Hematopoietic multipotent progenitor cell treated with erythropoietin and hydrocortisone succinate and interleukin-3 and kit ligand, for 8 days (in vitro differentiated cells): Measurements from ENCODE around the gene KLHL11.
"Not testable (repeated sequence)": the region's sequence is repeated elsewhere in the genome, so short reads cannot be mapped to it uniquely, and the experiment has no call there.

Experiments used
- DNase-seq: peaks from one replicate; pipeline ENCODE4 v3.0.0-alpha.2; 2015

KLHL11 gene

DNA sequence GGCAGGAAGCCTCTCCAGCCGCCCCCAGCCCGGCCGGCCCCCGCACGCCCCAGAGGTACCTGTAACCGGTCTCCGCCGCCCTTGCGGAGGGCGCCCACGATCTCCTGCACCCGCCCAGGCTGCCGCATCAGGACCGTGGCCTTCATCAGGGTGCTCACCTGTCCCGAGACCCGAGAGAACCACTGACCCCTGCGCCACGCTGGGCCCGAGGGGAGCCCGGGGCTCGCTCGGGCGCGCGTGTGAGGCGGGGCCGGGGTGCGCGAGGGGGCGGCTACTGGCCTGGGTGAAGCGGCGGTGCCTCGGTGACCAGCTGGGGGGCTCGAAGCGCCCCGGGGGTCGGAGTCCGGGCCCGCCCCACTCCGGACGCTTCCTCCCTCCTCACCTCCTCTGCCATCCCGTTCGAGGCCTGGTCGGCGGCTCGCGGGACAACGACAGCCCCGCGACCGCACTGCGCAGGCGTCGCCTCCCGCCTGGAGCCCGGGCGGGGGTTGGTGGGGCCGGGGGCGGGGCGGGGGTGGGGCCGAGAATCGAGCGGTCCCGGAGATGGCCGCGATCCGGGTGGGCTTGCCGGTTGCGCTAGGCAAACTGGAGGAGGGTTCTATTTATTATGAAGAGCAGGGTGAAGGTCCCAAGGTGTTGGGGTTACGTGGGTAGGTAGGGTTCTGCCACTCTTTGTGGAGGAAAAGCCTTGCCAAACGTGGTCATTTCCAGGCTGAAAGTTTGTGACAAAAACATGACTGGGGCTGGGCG, 29.2 kb downstream of the KLHL11 start, which contains the start of gene NT5C3B:
Gene NT5C3B (minus strand): TSS at position 433 of the 750 bp plus-strand sequence. CDS start 39 bp downstream, at position 394.
- no peak for DNase-seq

DNA sequence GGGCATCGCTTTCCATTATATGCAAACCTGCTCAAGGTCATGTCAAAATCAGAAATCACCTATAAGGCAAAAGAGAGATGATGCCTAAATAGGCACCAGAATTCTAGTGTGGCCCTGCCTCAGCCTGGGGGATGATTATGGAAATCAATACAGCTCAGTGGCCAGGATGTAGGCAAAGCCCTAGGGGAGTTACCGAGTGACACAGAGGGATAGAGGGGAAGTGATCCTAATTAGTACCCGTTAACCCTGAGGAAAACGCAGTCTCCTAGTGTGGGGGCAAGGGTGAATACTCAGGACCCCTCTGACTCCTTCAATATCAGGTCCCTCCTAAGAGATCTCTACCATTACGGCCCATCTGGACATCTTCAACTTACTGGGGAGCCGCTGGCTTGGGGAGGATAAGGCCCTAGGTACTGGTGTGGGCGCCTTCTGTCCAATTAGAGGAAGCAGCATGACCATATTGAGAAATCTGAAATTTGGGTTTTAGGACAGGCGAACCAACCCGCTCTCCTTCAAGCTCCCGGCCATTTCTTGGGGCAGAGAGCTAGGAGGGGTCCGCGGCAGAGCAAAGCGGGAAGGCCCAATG, 29.9 kb downstream of the KLHL11 start:
- DNase-seq = no peak

DNA sequence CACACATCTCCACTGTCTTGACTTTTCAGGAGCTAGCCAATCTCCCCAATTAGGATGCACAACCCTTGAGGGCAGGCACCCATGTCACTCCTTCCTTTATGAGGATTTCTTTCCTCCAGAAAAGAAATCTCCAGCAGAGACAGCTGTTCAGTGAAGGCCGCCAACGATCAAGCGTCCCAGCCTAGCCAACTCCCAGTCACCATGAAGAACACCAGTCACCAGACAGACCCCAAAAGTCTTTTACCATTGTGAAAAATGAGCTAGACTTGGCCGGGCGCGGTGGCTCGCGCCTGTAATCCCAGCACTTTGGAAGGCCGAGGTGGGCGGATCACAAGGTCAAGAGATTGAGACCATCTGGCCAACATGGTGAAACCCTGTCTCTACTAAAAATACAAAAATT, 35.3 kb downstream of the KLHL11 start:
- not testable (repeated sequence) for DNase-seq

DNA sequence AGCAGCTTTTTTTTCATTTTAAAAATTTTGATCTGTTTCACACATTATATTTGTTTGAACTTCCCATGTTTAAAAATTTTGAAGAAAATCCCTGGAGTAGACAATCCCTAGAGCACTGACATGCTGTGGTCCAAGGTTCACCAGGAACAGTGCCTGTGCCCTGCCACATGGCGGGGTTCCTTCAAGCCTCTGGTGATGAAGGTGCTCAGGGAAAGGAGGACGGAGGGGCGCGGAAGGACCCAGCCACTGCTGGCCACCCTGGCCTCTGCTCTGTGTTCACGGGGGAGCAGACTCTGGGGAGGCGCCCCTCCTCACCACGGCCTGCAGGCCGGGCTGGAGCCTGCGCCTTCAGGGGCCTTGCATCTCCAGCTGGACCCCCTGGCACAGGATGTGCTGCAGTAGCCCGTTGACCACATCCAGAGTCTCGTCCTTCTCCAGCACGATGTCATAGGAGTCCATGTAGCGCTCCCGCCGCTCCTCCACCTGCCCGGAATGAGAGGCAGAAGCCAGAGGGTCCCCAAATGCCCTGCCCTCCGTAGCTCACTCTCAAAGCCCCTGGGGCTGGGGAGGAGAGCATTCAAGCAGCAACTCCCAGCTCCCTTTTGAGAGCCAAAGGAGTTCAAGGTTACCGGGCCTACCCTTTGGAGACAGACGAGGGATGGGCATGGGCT, 39.9 kb downstream of the KLHL11 start:
- DNase-seq = no peak

DNA sequence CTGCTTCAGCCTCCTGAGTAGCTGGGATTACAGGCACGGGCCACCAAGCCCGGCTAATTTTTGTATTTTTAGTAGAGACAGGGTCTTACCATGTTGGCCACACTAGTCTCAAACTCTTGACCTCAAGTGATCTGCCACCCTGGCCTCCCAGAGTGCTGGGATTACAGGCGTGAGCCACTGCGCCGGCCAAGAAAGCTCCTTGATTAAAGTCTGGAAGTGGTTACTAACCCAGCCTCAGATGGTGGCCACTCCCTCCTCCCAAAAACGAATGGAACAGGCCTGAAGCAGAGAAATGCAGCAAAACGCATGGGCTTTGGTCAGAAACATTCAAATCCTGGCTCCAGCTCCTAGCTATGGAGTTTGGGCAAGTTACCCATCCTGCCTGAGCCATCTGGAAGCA, 41.1 kb downstream of the KLHL11 start:
- DNase-seq = no peak

DNA sequence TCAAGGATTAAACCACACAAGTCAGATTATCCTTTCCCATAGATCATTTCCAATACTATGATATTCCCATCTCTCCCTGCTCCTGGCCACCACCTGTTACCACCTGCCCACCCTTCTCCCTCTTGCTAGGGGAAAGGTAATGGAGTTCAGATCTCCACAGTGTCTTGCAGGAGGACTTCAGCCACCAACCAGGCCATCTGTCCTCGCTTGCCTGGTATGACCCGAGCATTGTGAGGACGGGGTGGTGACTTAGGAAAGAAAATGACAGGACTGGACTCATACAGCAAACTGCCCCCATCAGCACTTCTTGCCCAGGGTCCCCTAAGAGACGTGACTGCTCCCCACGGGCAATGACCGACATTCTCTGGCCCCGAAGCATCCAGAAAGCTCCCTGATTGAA, 41.6 kb downstream of the KLHL11 start:
- no peak for DNase-seq

DNA sequence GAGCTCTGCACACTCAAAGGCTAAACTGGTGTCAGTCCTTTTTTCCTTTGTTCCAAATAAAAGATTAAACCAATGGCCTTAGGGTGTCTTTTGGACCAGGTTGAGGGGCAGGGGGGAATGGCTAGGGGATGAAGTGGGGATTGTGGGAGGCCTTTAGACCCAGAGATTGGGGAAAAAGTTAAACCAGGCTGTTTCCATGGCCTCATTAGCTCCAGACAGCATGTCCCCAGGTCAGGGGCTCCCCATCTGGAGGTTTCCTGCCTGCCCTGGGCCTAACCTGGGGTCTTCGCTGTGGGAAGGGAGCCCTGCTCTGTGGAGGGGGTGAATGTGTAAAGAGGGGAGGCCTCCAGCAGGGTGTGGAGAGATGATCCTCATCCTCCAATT, 42.1 kb downstream of the KLHL11 start:
- DNase-seq = no peak

DNA sequence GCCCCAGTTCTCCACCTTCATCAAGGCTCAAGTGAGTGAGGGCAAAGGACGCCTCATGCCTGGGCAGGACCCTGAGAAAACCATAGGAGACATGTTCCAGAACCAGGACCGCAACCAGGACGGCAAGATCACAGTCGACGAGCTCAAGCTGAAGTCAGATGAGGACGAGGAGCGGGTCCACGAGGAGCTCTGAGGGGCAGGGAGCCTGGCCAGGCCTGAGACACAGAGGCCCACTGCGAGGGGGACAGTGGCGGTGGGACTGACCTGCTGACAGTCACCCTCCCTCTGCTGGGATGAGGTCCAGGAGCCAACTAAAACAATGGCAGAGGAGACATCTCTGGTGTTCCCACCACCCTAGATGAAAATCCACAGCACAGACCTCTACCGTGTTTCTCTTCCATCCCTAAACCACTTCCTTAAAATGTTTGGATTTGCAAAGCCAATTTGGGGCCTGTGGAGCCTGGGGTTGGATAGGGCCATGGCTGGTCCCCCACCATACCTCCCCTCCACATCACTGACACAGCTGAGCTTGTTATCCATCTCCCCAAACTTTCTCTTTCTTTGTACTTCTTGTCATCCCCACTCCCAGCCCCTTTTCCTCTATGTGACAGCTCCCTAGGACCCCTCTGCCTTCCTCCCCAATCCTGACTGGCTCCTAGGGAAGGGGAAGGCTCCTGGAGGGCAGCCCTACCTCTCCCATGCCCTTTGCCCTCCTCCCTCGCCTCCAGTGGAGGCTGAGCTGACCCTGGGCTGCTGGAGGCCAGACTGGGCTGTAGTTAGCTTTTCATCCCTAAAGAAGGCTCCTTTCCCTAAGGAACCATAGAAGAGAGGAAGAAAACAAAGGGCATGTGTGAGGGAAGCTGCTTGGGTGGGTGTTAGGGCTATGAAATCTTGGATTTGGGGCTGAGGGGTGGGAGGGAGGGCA, 42.7 kb downstream of the KLHL11 start:
- DNase-seq = no peak

DNA sequence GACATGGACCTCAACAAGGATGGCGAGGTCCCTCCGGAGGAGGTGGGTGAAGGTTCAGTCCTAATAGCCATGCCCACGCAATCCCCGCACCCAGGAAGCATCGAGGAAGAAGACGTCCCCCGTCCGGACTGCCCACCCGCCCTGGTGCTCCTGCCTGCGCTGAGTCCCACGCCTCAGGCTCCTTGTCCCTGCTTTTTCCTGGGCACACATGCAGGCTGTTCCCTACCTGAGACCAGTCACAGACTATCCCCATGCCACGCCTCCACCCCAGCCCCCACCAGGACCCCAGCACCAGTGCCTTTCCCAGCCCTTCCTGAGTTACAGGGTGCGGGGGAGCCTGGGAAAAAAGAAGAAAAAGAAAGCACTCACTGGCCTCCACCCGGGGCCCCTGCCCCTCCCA, 43.4 kb downstream of the KLHL11 start:
- DNase-seq = no peak

DNA sequence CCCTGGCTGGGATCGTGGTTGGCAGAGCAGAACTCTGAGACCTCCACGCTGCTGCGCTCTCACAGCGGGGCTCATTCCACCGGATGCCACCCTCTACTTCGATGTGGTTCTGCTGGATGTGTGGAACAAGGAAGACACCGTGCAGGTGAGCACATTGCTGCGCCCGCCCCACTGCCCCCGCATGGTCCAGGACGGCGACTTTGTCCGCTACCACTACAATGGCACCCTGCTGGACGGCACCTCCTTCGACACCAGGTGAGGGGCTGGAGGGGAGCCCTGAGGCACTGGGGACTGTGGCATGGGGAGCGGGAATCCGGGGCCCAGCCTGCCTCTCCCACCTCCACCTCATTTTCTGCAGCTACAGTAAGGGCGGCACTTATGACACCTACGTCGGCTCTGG, 47.2 kb downstream of the KLHL11 start:
- DNase-seq = no peak

DNA sequence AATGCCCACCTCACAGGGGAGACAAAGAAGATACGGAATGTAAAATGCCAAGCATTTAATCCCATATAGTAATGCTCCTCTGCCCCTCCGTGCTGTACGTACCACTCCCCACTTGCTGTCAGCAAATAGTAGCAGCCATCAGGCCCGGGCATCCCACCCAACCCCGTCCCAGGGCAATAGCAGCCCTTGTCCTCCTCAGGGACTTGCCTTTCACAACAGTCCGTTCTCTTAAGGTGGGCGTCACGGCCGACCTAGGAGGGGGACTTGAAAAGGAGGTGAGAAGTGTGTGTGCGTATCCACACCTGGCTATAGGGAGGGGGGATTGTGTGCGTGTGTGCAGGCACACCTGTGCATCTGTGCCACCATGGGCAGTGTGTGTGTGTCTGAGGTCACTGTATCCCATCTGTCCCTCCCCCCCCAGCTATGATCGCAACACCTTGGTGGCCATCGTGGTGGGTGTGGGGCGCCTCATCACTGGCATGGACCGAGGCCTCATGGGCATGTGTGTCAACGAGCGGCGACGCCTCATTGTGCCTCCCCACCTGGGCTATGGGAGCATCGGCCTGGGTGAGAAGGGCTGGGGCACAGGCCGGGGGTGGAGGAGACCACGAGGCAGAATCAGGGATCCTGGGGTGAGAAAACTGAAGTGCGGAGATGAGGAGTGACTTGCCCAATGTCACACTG, 48.4 kb downstream of the KLHL11 start:
- no peak for DNase-seq

DNA sequence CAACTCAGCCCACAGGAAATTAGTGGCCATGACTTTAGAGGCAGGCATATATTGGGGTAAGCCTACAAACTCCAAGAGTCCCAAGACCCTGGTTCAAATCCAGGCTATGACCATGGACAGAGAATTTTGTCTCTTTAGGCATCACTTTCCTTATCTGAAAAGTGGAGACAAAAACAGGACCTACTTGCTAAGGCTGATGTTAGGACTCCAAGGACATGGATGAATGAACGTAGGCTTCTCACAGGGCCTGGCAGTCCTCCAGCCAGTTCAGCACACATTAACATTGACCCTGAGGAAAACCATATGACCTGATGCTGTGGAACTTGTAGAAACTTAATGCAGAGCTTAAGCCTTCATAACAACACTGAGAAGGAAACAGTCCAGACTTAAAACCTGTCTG, 51.0 kb downstream of the KLHL11 start:
- no peak for DNase-seq

DNA sequence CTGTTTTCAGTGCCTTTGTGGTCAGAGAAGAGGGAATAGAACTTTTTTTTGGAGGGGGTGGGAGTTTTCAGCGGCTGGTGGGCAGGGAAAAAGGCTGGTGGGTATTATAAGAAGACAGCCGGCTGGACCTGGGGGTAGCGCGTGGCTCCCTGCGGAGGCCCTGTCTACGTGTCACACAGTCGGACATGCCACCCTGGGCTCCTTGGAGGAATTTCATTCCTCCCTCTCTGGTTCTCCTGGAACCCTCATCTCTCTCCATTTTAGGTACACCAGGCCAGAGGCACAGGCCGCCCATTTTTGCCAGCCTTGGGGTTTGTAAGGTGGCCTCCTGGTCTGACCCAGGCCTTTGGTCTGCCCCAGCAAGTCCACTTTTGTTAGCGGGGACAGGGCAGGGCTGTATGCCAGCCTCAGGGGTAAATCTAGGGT, 51.5 kb downstream of the KLHL11 start:
- DNase-seq = no peak

DNA sequence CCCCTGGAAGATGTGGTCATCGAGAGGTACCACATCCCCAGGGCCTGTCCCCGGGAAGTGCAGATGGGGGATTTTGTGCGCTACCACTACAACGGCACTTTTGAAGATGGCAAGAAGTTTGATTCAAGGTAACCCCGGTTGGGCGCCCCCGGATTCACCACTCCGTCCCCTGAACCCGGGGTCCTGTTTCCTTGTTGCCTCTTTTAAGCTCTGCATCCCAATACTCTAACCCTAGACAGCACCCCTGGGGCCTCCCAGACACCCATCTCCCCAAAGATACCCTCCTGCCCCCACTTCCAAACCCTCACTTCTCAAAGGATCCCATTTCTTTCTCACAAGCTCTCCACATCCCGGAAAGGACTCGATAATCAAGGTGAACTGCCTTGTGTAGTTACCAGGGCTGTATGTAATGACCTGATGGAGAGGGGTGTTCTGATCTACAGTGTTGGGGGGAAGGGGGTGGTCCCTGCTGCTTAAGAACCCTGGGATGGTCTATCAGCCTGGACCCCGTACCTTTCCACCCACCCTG, 52.0 kb downstream of the KLHL11 start:
- no peak for DNase-seq

DNA sequence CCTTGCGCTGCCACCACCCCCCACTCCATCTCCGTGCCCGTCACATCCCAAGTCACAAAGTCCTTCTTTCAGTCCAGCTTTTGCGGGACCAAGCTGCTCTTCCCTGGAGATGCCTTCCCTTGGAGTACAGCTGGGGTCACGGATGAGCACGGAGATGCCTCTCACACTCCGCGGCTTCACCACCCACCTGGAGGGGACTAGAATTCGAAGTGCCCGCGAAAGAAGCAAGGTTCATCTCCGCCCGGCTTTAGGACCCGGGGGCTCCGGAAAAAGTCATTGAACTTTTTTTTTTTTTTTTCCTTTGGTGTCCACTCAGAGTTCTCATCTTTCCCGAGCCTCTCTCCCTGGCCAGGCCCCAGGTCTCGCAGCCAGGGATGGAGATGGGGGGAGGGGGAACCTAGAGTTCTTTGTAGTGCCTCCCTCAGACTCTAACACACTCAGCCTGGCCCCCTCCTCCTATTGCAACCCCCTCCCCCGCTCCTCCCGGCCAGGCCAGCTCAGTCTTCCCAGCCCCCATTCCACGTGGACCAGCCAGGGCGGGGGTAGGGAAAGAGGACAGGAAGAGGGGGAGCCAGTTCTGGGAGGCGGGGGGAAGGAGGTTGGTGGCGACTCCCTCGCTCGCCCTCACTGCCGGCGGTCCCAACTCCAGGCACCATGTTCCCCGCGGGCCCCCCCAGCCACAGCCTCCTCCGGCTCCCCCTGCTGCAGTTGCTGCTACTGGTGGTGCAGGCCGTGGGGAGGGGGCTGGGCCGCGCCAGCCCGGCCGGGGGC, 52.7 kb downstream of the KLHL11 start, which contains the start of gene FKBP10:
Gene FKBP10 (plus strand): TSS at position 624 of the 771 bp plus-strand sequence. CDS start 31 bp downstream, at position 655.
- no peak for DNase-seq

DNA sequence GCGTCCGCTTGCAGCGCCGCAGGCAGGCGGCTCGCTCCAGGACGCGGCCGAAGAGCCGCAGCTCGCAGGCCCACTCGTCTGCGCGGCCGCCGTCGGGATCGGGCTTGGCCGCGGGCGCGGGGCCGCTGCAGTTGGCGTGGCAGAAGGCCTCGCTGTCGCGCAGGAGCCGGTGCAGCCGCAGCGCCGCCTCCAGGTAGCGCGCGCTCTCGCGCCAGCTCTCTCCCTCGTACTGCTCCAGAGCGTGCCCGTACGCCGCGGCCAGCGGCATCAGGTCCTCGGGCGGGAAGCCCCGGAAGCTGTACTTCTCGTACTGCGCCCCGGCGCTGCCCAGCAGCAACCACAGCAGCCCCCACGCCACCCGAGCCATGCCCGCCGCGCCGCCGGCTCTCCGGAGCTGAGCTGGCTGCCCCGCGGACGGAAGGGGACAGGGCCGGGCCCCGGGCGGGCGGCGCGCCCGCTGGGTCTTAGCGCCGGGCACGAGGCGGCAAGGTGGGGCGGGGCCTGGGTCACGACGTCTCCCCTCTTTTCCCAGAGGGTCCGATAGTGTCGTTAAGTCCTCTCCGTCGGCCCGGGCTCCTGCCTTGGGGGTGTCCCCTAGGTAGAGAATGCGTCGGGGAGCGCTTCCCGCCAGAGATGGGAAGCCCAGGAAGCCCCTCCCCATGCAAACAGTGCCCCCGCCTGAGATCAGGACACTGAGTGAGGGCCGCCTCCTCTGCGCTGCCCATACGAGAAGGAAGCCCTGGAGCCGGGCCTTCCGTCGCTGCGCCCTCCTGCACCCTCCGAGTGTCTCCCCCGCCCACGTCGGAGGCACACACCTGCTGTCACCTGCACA, 53.5 kb downstream of the KLHL11 start, which contains the start of gene P3H4:
Gene P3H4 (minus strand): TSS at position 401 of the 832 bp plus-strand sequence. CDS start 34 bp downstream, at position 367.
- peak; percentile 57 for DNase-seq

DNA sequence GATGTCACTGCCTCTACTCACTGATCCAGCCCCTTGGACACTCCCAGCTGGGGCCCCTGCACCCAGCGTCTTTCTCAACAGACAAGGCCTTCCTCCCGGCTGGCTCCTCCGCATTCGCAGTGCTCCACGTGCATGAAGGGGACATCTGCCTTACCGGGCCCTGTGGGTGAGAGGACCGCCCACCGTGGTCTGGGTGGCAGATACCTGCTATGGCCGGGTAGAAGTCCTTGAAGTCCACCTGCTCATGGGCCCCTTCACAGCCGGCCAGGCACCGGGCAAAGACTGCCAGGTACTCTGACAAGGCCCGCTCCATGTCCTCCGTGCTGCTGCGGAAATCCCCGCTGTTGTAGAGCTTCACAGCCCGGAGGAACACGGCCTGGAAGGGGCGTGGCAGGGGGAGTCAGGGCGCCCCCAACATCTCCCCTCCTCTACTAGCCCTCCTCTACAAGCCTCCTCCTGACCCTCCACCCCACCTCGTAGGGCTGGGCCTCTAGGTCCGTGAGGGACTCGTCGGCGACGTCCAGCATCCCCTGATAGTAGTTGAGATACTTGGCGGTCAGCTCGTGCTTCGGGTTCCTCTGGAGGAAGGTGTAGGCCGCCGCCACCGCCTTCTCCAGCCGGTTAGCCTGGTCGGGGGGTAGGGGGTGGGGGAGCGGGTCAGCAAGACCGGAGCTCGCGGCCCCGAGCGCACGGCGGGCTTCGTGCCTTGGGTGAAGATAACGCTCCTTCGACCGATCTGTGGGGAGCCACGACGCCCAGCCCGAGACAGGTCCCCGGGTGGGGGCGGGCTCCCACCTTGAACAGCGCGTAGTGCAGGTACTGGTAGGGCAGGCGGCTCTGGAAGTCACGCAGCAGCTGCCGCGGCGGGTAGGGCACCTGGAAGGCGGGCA, 54.3 kb downstream of the KLHL11 start:
- DNase-seq = no peak

DNA sequence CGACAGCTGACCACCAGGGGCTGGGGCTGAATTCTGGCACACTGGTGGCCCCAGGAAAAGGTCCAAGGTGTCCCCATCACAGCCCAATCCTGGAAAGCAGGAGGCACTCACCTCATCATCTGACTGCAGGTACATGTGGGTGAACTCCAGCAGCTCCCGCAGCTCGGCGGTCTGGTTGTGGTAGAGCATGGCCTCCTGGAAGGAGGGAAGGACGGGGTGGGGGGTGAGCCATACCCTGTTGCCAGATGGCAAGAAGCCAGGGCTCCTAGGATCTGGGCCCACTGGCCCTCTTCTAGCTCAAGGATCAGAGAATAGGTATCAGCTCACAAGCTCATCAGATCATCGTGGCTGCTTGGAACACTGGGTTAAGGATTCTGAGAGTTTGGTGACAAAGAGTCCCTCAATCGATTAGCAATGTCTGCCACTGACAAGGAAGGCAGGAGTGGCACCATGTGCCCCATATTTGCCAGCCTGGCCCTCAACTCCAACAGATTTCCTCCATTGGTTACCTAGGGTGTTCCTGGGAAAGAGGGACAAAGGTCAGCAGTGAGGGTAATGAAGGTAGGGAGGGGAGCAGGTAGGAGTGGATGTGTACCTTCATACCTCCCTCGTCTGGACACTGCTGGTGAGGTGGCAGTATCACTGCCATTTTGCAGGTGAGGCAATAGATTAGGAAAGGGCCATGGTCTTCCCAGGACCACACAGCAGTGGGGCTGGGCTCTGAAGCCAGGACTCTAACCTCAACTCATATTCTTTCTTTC, 58.4 kb downstream of the KLHL11 start:
- DNase-seq = no peak
